Right lobe of liver (tissue), 6 donors: ENCODE measurements around the gene SHOC2. TPM values are rescaled to one million over a fixed set of nuclear protein-coding genes. Genes with fewer than 3 reads are reported as not detected.

Experiments used
- ATAC-seq, 4 donors: fragments of 200-7000 bp; cut with Tn5 transposase; one replicate each; pipeline ENCODE4 v1.9.1; 2020; ENCODE audit warnings: mild to moderate bottlenecking in 4 of 4, moderate library complexity in 4 of 4
- DNase-seq, 3 donors: peaks; one replicate each; pipeline ENCODE4 v3.0.0-alpha.2; 2020
- H3K27ac ChIP-seq, 3 donors: fragments of 200-600 bp; one replicate each; pipeline ENCODE4 v1.8.0; 2022
- H3K27me3 ChIP-seq, 2 donors: fragments of 200-600 bp; one replicate each; pipeline ENCODE4 v1.8.0; 2022
- H3K36me3 ChIP-seq, 4 donors: fragments of 200-600 bp; sonication (generic) in 1 of 4; one replicate each; pipeline versions ENCODE4 v1.5.1 to v1.8.0; 2017 to 2022; ENCODE audit warnings: control low read depth in 1 of 4
- H3K4me1 ChIP-seq, 4 donors: fragments of 200-600 bp; sonication (generic) in 1 of 4; one replicate each; pipeline versions ENCODE4 v1.5.1 to v1.8.0; 2017 to 2022; ENCODE audit warnings: control low read depth in 1 of 4
- H3K4me3 ChIP-seq, 3 donors: fragments of 200-600 bp; one replicate each; pipeline ENCODE4 v1.8.0; 2022
- H3K9me3 ChIP-seq, 4 donors: fragments of 200-600 bp; sonication (generic) in 1 of 4; one replicate each; pipeline versions ENCODE4 v1.5.1 to v1.8.0; 2017 to 2022; ENCODE audit warnings: control low read depth in 1 of 4
- POLR2A ChIP-seq: fragments of 450-650 bp; IDR thresholded peaks from one replicate; pipeline ENCODE4 v1.6.1; 2017; ENCODE audit warnings: antibody characterized with exemption, mild to moderate bottlenecking
- WGBS: methylation state at CpG from one replicate; pipeline ENCODE4 v1.1.6; 2018; ENCODE audit warnings: low coverage, low lambda C conversion rate; ENCODE audit not compliant: insufficient coverage; ENCODE audit errors: missing lambda C conversion rate; 5-methylcytosine and 5-hydroxymethylcytosine counted together
- intact Hi-C, 2 donors: fragments of 100-400 bp; cut with DNase I; formaldehyde crosslinking; loops; one replicate each; pipeline versions ENCODE4 v1.11.2 to v1.14.1; 2022
- total RNA-seq, 6 experiments: library from RNA; depleted of rRNA in 2 of 6; stranded (reverse); fragments of >200 nt in 2 of 6; fragmentation: NEBNext Ultra II Directional in 3 of 6; extraction: Animal tissue kit (Norgen Biotek cat#: 25700) in 3 of 6; gene quantifications; one replicate each; pipeline versions ENCODE4 v1.1.0 to v1.2.4, GENCODE V29; 2016 to 2023
- TF ChIP-seq, protein P1 (sequence below), 4 donors: fragments of 200-600 bp in 3 of 4; fragments of 450-650 bp in 1 of 4; IDR thresholded peaks; one replicate each; pipeline versions ENCODE4 v1.5.1 to v1.8.0; 2016 to 2022; ENCODE audit warnings: antibody characterized with exemption in 4 of 4, mild to moderate bottlenecking in 2 of 4
- donor health status: DM: no; HTN: yes; CAD: no.
- donor health status: DM: no; HTN: no; CAD: no.
- donor health status: DM: no; HTN: no; CAD: no.
- donor health status: DM: no; HTN: yes; CAD: no.
- donor health status: DM: no; HTN: yes; CAD: no.

The SHOC2 gene
- total RNA-seq, 6 experiments from 2014 or later: 16.0 to 28.6 (median 22.2) TPM

DNA sequence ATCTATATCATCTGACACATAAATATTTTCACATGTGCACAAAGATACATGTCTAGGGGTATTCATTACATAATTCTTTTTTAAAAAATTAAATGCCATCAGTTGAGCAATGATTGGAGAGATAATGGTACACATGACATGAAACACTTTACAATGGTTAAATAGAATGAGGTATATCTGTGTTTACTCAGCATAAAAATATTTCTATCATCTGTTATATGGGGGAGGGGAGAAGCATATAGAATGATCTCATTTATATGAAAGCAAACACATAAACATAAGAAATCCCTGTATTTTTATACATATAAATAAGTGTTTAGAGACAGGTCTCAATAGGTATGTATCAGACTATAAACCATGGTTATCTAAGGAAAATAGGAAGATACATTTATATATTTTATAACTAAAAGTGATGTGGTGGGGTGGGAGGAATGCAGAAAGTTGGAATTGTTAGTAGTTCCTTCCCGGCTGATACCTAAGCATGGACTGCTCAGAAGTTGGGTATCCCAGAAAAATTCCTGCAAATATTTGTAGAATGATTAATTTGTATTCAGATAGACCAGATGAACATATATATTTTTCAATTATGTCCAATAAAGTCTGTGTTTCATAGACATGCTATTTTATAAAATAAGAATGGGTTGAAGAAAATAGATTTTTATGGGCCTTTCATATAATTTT is 75.1 kb downstream of the SHOC2 start:
- no peaks in the 10 kb centered on the region for H3K36me3 ChIP-seq
- H3K27ac ChIP-seq: no peak overlapping the region
- no peak for TF ChIP-seq POLR2A
- TF ChIP-seq, protein P1, sequence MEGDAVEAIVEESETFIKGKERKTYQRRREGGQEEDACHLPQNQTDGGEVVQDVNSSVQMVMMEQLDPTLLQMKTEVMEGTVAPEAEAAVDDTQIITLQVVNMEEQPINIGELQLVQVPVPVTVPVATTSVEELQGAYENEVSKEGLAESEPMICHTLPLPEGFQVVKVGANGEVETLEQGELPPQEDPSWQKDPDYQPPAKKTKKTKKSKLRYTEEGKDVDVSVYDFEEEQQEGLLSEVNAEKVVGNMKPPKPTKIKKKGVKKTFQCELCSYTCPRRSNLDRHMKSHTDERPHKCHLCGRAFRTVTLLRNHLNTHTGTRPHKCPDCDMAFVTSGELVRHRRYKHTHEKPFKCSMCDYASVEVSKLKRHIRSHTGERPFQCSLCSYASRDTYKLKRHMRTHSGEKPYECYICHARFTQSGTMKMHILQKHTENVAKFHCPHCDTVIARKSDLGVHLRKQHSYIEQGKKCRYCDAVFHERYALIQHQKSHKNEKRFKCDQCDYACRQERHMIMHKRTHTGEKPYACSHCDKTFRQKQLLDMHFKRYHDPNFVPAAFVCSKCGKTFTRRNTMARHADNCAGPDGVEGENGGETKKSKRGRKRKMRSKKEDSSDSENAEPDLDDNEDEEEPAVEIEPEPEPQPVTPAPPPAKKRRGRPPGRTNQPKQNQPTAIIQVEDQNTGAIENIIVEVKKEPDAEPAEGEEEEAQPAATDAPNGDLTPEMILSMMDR (IDR thresholded peaks at IDR 0.05): no peak
- no peak for DNase-seq
- H3K4me3 ChIP-seq: no peak overlapping the region
- no peak for ATAC-seq
- intact Hi-C loops: no loop called here
- H3K4me1 ChIP-seq: peaks cover 0 to under 1% (median 0%) of the 10 kb centered on the region in 4 donors
- no peaks in the 10 kb centered on the region for H3K27me3 ChIP-seq
- WGBS: 100% methylated on average over 1 of the region's 1 CpG
- no peaks in the 10 kb centered on the region for H3K9me3 ChIP-seq

DNA sequence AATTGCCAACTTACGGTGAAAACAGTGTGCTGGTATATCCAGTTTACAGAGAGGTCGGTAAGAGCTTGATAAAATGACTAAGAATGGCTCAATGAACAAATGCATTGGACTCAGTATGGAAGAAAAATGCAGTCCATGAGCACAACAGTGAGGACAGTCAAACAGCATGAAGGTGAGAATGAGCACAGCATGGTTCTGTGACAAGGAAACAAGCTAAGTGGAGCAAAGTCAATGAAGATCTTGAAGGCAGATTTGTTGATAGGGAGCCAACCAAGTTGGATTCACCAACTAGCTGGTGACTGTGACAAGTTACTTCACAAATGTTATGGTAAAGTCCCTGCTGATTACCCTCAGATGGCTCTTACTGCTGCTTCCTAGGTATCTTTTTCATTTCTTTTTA is 75.9 kb downstream of the SHOC2 start:
- peaks cover 0 to 6% (median 0%) of the 10 kb centered on the region in 4 donors for H3K4me1 ChIP-seq
- TF ChIP-seq, protein P1 (IDR thresholded peaks at IDR 0.05): no peak
- no peak for TF ChIP-seq POLR2A
- H3K9me3 ChIP-seq: no peaks in the 10 kb centered on the region
- no peak for DNase-seq
- H3K4me3 ChIP-seq: no peak overlapping the region
- H3K27me3 ChIP-seq: no peaks in the 10 kb centered on the region
- 94% methylated on average over 2 of the region's 2 CpGs for WGBS
- no peak overlapping the region for H3K27ac ChIP-seq
- no peaks in the 10 kb centered on the region for H3K36me3 ChIP-seq
- intact Hi-C loops: no loop called here
- ATAC-seq: no peak

DNA sequence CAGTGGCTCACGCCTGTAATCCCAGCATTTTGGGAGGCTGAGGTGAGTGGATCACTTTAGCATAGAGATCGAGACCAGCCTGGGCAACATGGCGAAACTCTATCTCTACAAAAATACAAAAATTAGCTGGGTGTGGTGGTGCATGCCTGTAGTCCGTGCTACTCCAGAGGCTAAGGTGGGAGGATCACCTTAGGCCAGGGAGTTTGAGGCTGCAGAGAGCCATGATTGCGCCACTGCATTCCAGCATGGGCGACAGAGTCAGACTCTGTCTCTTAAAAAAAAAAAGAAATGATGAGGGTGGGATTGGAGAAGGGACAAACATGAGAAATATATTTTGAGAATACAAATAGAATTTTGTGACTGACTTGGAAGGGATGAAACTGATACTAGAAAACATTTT is 76.9 kb downstream of the SHOC2 start:
- H3K36me3 ChIP-seq: peaks cover 0 to 1% (median 0%) of the 10 kb centered on the region in 4 donors
- H3K27me3 ChIP-seq: no peaks in the 10 kb centered on the region
- 98% methylated on average over 5 of the region's 6 CpGs for WGBS
- DNase-seq: no peak
- intact Hi-C loops: no loop called here
- no peak for ATAC-seq
- H3K27ac ChIP-seq: no peak overlapping the region
- no peaks in the 10 kb centered on the region for H3K9me3 ChIP-seq
- H3K4me1 ChIP-seq: peaks cover 0 to 6% (median 0%) of the 10 kb centered on the region in 4 donors
- H3K4me3 ChIP-seq: no peak overlapping the region
- TF ChIP-seq POLR2A: no peak
- TF ChIP-seq, protein P1 (IDR thresholded peaks at IDR 0.05): no peak

DNA sequence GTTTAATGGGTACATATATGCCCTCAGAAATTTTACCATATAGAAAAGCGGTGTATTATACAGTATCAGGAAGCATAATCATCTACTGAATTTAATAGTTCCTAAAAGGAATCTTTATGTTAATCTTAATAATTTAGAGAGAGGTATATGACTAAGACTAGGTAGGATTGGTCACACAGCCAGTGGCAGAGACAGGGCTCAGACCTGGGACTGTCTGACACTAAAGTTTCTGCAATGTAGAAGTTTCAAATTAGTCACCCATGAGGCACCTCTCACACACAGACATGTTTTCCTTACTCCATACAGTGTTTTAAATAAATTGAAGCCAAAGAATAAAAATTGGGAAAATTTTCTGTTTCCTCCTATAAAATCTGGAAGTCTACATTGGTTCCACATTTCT is 84.6 kb downstream of the SHOC2 start:
- H3K27me3 ChIP-seq: no peaks in the 10 kb centered on the region
- intact Hi-C loops: no loop called here
- DNase-seq (no peak), ATAC-seq (no peak)
- peaks cover 0 to 6% (median 0%) of the 10 kb centered on the region in 4 donors for H3K4me1 ChIP-seq
- peaks cover 0 to 14% (median 6%) of the 10 kb centered on the region in 4 donors for H3K36me3 ChIP-seq
- H3K27ac ChIP-seq: no peak overlapping the region
- WGBS: 100% methylated on average over 1 of the region's 1 CpG
- no peaks in the 10 kb centered on the region for H3K9me3 ChIP-seq
- H3K4me3 ChIP-seq: no peak overlapping the region
- no peak for TF ChIP-seq POLR2A
- TF ChIP-seq, protein P1 (IDR thresholded peaks at IDR 0.05): no peak
